ENCODE measurements around the gene PRR15L.
A peak's percentile ranks its signal among the peaks of the same experiment; 100 is the strongest.

The PRR15L gene

GRCh38 chr17:47987240-47987835, 29.7 kb upstream of the PRR15L start:
- no peak for DNase-seq

- no peak for DNase-seq
These were observed 28.8 kb upstream of the PRR15L start for GRCh38 chr17:47986520-47986919.

GRCh38 chr17:47983492-47984223, 26.0 kb upstream of the PRR15L start:
- DNase-seq, result no peak

- DNase-seq, result no peak
These were observed 25.1 kb upstream of the PRR15L start for GRCh38 chr17:47982645-47983390.

GRCh38 chr17:47982091-47982617, 24.5 kb upstream of the PRR15L start:
- DNase-seq, result no peak

GRCh38 chr17:47981462-47981861, 23.8 kb upstream of the PRR15L start:
- DNase-seq, result no peak

GRCh38 chr17:47980541-47980940, 22.9 kb upstream of the PRR15L start:
- DNase-seq, result no peak

- peak; percentile 63 for DNase-seq
These were observed 20.6 kb upstream of the PRR15L start for GRCh38 chr17:47978324-47978723.

GRCh38 chr17:47975823-47976205, 18.1 kb upstream of the PRR15L start:
- DNase-seq, result no peak

GRCh38 chr17:47975189-47975822, 17.6 kb upstream of the PRR15L start:
- DNase-seq, result no peak

- DNase-seq, result no peak
These were observed 15.9 kb upstream of the PRR15L start for GRCh38 chr17:47973541-47973940.

GRCh38 chr17:47970725-47971499, 13.2 kb upstream of the PRR15L start, which contains the start of gene CDK5RAP3:
Gene CDK5RAP3 (plus strand): TSS chr17:47971113. CDS start chr17:47971147, 34 bp downstream.
- DNase-seq, result peak; percentile 100

GRCh38 chr17:47969930-47970724, 12.4 kb upstream of the PRR15L start:
- no peak for DNase-seq

GRCh38 chr17:47968836-47969235, 11.2 kb upstream of the PRR15L start:
- DNase-seq, result no peak

GRCh38 chr17:47967607-47968252, 10.0 kb upstream of the PRR15L start:
- DNase-seq, result no peak

GRCh38 chr17:47966079-47966519, 8.4 kb upstream of the PRR15L start:
- no peak for DNase-seq

- no peak for DNase-seq
These were observed 7.2 kb upstream of the PRR15L start for GRCh38 chr17:47964856-47965255.

- DNase-seq, result no peak
These were observed 5.2 kb upstream of the PRR15L start for GRCh38 chr17:47962901-47963300.

GRCh38 chr17:47961406-47961805, 3.7 kb upstream of the PRR15L start:
- no peak for DNase-seq

- DNase-seq, result no peak
These were observed 2.4 kb upstream of the PRR15L start for GRCh38 chr17:47959825-47960655.
